HepG2 (cell line): Measurements from ENCODE around the gene URB1. TPM values are rescaled to one million over a fixed set of nuclear protein-coding genes. Genes with fewer than 3 reads are reported as not detected.

Experiments used
- HNRNPK ChIP-seq: fragments of 200-400 bp; formaldehyde crosslinking; IDR thresholded peaks from 2 replicates; pipeline ENCODE4 v1.6.1; 2018; ENCODE audit warnings: low read length, low read depth, moderate library complexity, mild to moderate bottlenecking; ENCODE audit not compliant: poor library complexity, severe bottlenecking
- HNRNPUL1 ChIP-seq: fragments of 200-400 bp; formaldehyde crosslinking; IDR thresholded peaks from 2 replicates; pipeline ENCODE4 v1.6.1; 2017; ENCODE audit warnings: low read depth, mild to moderate bottlenecking, low read length, moderate library complexity
- MBD4 ChIP-seq: IDR thresholded peaks from 2 replicates; pipeline ENCODE4 v1.6.1; 2012; ENCODE audit warnings: low read length, inconsistent platforms, borderline replicate concordance
- MXI1 ChIP-seq: IDR thresholded peaks from 3 replicates; pipeline ENCODE4 v1.6.1; 2012; ENCODE audit warnings: low read depth, low read length, inconsistent platforms, borderline replicate concordance
- NCOR1 ChIP-seq: fragments of 200-600 bp; sonication (generic); IDR thresholded peaks from 2 replicates; pipeline ENCODE4 v1.7.0; 2017; ENCODE audit warnings: antibody characterized with exemption, low read length, borderline replicate concordance
- NR2F1 ChIP-seq, 2 experiments: fragments of 450-650 bp in 1 of 2; formaldehyde crosslinking in 1 of 2; IDR thresholded peaks; 2 replicates each; pipeline versions ENCODE4 v1.5.0 to v1.6.1; 2016 to 2020; ENCODE audit warnings: mild to moderate bottlenecking in 1 of 2, missing compliant biosample characterization in 1 of 2, missing genetic modification reagents in 1 of 2, moderate library complexity in 1 of 2
- SAFB2 ChIP-seq: sonication (generic); formaldehyde crosslinking; IDR thresholded peaks from 2 replicates; pipeline ENCODE4 v1.5.1; 2020; ENCODE audit warnings: missing genetic modification reagents, low read depth, mild to moderate bottlenecking, borderline replicate concordance
- ZFAT ChIP-seq: sonication (generic); formaldehyde crosslinking; conservative IDR thresholded peaks from 2 replicates; pipeline ENCODE4 v1.8.1; 2023; ENCODE audit warnings: missing genetic modification reagents, inconsistent platforms
- ZIK1 ChIP-seq: sonication (generic); formaldehyde crosslinking; IDR thresholded peaks from 2 replicates; pipeline ENCODE4 v1.5.0; 2020; ENCODE audit warnings: mild to moderate bottlenecking, low read depth, missing genetic modification reagents, borderline replicate concordance
- ZMYM2 ChIP-seq: sonication (generic); formaldehyde crosslinking; IDR thresholded peaks from 2 replicates; pipeline ENCODE4 v1.8.0; 2022; ENCODE audit warnings: mild to moderate bottlenecking, missing genetic modification reagents
- ZNF18 ChIP-seq: sonication (generic); formaldehyde crosslinking; IDR thresholded peaks from 2 replicates; pipeline ENCODE4 v1.8.0; 2022; ENCODE audit warnings: mild to moderate bottlenecking, missing genetic modification reagents; ENCODE audit not compliant: insufficient replicate concordance
- ZNF329 ChIP-seq: sonication (generic); formaldehyde crosslinking; IDR thresholded peaks from 2 replicates; pipeline ENCODE4 v1.9.0; 2021; ENCODE audit warnings: low read depth, mild to moderate bottlenecking, missing genetic modification reagents
- ZNF530 ChIP-seq: sonication (generic); formaldehyde crosslinking; IDR thresholded peaks from 2 replicates; pipeline ENCODE4 v1.5.0; 2020; ENCODE audit warnings: low read depth, mild to moderate bottlenecking, missing genetic modification reagents
- ZNF574 ChIP-seq: sonication (generic); formaldehyde crosslinking; IDR thresholded peaks from 2 replicates; pipeline ENCODE4 v1.4.0; 2020; ENCODE audit warnings: missing genetic modification reagents
- ZNF614 ChIP-seq: IDR thresholded peaks from 2 replicates; pipeline ENCODE4 v1.6.1; 2018; ENCODE audit warnings: missing biosample characterization, missing genetic modification reagents, inconsistent platforms, borderline replicate concordance
- ZNF674 ChIP-seq: sonication (generic); formaldehyde crosslinking; IDR thresholded peaks from 2 replicates; pipeline ENCODE4 v1.5.0; 2020; ENCODE audit warnings: low read depth, mild to moderate bottlenecking, missing genetic modification reagents
- ZNF703 ChIP-seq: sonication (generic); formaldehyde crosslinking; IDR thresholded peaks from 2 replicates; pipeline ENCODE4 v1.5.1; 2020; ENCODE audit warnings: missing genetic modification reagents, mild to moderate bottlenecking, moderate library complexity, borderline replicate concordance
- ZNF710 ChIP-seq: sonication (generic); formaldehyde crosslinking; IDR thresholded peaks from 2 replicates; pipeline ENCODE4 v1.5.0; 2020; ENCODE audit warnings: mild to moderate bottlenecking, missing genetic modification reagents, borderline replicate concordance
- ZUFSP ChIP-seq: sonication (generic); formaldehyde crosslinking; IDR thresholded peaks from 2 replicates; pipeline ENCODE4 v1.9.0; 2021; ENCODE audit warnings: missing genetic modification reagents, mild to moderate bottlenecking, borderline replicate concordance
- polyA plus RNA-seq, 8 experiments: library from polyadenylated mRNA; depleted of rRNA in 3 of 8; stranded (reverse) in 7 of 8; unstranded in 1 of 8; fragments of >200 nt; fragmentation: Illumina TruSeq in 4 of 8; extraction: Trizol in 4 of 8; gene quantifications; 2 replicates each; pipeline versions ENCODE4 v1.2.1 to v1.2.3, GENCODE V29; 2011 to 2016; ENCODE audit warnings: low read depth in 4 of 8, missing spikeins in 1 of 8, mixed read lengths in 1 of 8; ENCODE audit not compliant: insufficient read depth in 1 of 8
- total RNA-seq, 5 experiments: library from RNA; depleted of rRNA; stranded (reverse); fragments of >200 nt; fragmentation: Illumina TruSeq; extraction: Trizol; gene quantifications; 2 replicates each; pipeline ENCODE4 v1.2.3, GENCODE V29; 2016; ENCODE audit warnings: low read depth in 1 of 5

Gene URB1
- total and polyA plus RNA-seq, 2 of the 13 experiments (the other 11 are each of a cell fraction or from before 2014, with no cell fraction given), result 4.5 to 16.7 TPM

- TF ChIP-seq NR2F1 (CRISPR knock-in tag; IDR thresholded peaks at IDR 0.05), result no peak
- 0 out of 2 replicates have a peak, but pooled peaks have one; percentile 29 for TF ChIP-seq ZNF674 (CRISPR knock-in tag)
- TF ChIP-seq ZNF703 (CRISPR knock-in tag), result no peak
- TF ChIP-seq ZNF710 (CRISPR knock-in tag), result peak; percentile 62; the same call in 1 of the 2 replicates
- no peak for TF ChIP-seq HNRNPK
- TF ChIP-seq HNRNPUL1, result no peak
- no peak for TF ChIP-seq ZMYM2
- TF ChIP-seq SAFB2 (CRISPR knock-in tag), result no peak
- TF ChIP-seq ZNF574, result peak; percentile 77
- TF ChIP-seq NCOR1, result no peak
- TF ChIP-seq MXI1, result peak; percentile 86; the same call in 2 of the 3 replicates
- TF ChIP-seq MBD4, result no peak
- no peak for TF ChIP-seq ZNF614 (CRISPR knock-in tag)
- TF ChIP-seq ZFAT (CRISPR knock-in tag), result no peak
- no peak for TF ChIP-seq ZIK1 (CRISPR knock-in tag)
- no peak for TF ChIP-seq ZNF530 (CRISPR knock-in tag)
- TF ChIP-seq ZUFSP, result no peak
- no peak; the same call in 1 of the 2 replicates for TF ChIP-seq ZNF329 (CRISPR knock-in tag)
- TF ChIP-seq ZNF18 (CRISPR knock-in tag), result no peak
Observed at GRCh38 chr21:32278518-32279376, 114.1 kb downstream of the URB1 start, which contains the start of gene MIS18A (continued).
